ENCODE data around the gene TRAF3IP3.

The TRAF3IP3 gene

GRCh38 chr1:209752890-209753289 is 3.0 kb upstream of the TRAF3IP3 start:
- Histone ChIP-seq H3K36me3 (ENCODE audit: control insufficient read depth, insufficient read depth, low read length, severe bottlenecking) (no peaks in the 10 kb centered on the region), H3K4me1 (ENCODE audit: control insufficient read depth, insufficient read depth, low read length) (no peaks in the 10 kb centered on the region), H3K27me3 (replicated peaks; ENCODE audit: control insufficient read depth, insufficient read depth, low read length) (peaks cover 15% of the 10 kb centered on the region), H3K9ac (ENCODE audit: low read length) (no peak overlapping the region), H3K9me3 (ENCODE audit: control insufficient read depth, low read length) (no peaks in the 10 kb centered on the region), H3K4me3 (ENCODE audit: low read length) (no peak overlapping the region)
- DNase-seq (ENCODE audit: low read depth), result no peak

GRCh38 chr1:209755256-209755655 is 597 bp upstream of the TRAF3IP3 start:
- no peak for DNase-seq (ENCODE audit: low read depth)
- Histone ChIP-seq H3K4me1 (ENCODE audit: control insufficient read depth, insufficient read depth, low read length) (no peaks in the 10 kb centered on the region), H3K9me3 (ENCODE audit: control insufficient read depth, low read length) (no peaks in the 10 kb centered on the region), H3K36me3 (ENCODE audit: control insufficient read depth, insufficient read depth, low read length, severe bottlenecking) (no peaks in the 10 kb centered on the region), H3K27me3 (replicated peaks; ENCODE audit: control insufficient read depth, insufficient read depth, low read length) (peaks cover 15% of the 10 kb centered on the region), H3K4me3 (ENCODE audit: low read length) (no peak overlapping the region), H3K9ac (ENCODE audit: low read length) (no peak overlapping the region)

- no peak for DNase-seq (ENCODE audit: low read depth)
- Histone ChIP-seq H3K4me3 (ENCODE audit: low read length) (no peak overlapping the region), H3K4me1 (ENCODE audit: control insufficient read depth, insufficient read depth, low read length) (no peaks in the 10 kb centered on the region), H3K9ac (ENCODE audit: low read length) (no peak overlapping the region), H3K9me3 (ENCODE audit: control insufficient read depth, low read length) (no peaks in the 10 kb centered on the region), H3K27me3 (replicated peaks; ENCODE audit: control insufficient read depth, insufficient read depth, low read length) (peaks cover 15% of the 10 kb centered on the region), H3K36me3 (ENCODE audit: control insufficient read depth, insufficient read depth, low read length, severe bottlenecking) (no peaks in the 10 kb centered on the region)
Observed at GRCh38 chr1:209756615-209757445, 977 bp downstream of the TRAF3IP3 start.

- peaks cover 15% of the 10 kb centered on the region for H3K27me3 ChIP-seq (replicated peaks; ENCODE audit: control insufficient read depth, insufficient read depth, low read length)
- no peaks in the 10 kb centered on the region for H3K36me3 ChIP-seq (ENCODE audit: control insufficient read depth, insufficient read depth, low read length, severe bottlenecking)
Observed at GRCh38 chr1:209758400-209758799, 2.5 kb downstream of the TRAF3IP3 start.

GRCh38 chr1:209759829-209760359 is 4.0 kb downstream of the TRAF3IP3 start:
- Histone ChIP-seq H3K9me3 (ENCODE audit: control insufficient read depth, low read length) (no peaks in the 10 kb centered on the region), H3K4me3 (ENCODE audit: low read length) (no peak overlapping the region), H3K4me1 (ENCODE audit: control insufficient read depth, insufficient read depth, low read length) (no peaks in the 10 kb centered on the region), H3K36me3 (ENCODE audit: control insufficient read depth, insufficient read depth, low read length, severe bottlenecking) (no peaks in the 10 kb centered on the region), H3K9ac (ENCODE audit: low read length) (no peak overlapping the region), H3K27me3 (replicated peaks; ENCODE audit: control insufficient read depth, insufficient read depth, low read length) (peaks cover 15% of the 10 kb centered on the region)
- DNase-seq (ENCODE audit: low read depth), result no peak

More at GRCh38 chr1:209758400-209758799, 2.5 kb downstream of the TRAF3IP3 start:
- H3K9me3 ChIP-seq (ENCODE audit: control insufficient read depth, low read length), result no peaks in the 10 kb centered on the region
- no peak overlapping the region for H3K4me3 ChIP-seq (ENCODE audit: low read length)
- H3K4me1 ChIP-seq (ENCODE audit: control insufficient read depth, insufficient read depth, low read length), result no peaks in the 10 kb centered on the region
- H3K9ac ChIP-seq (ENCODE audit: low read length), result no peak overlapping the region
- no peak for DNase-seq (ENCODE audit: low read depth)

GRCh38 chr1:209761011-209761635 is 5.3 kb downstream of the TRAF3IP3 start:
- Histone ChIP-seq H3K9me3 (ENCODE audit: control insufficient read depth, low read length) (no peaks in the 10 kb centered on the region), H3K27me3 (replicated peaks; ENCODE audit: control insufficient read depth, insufficient read depth, low read length) (peaks cover 13% of the 10 kb centered on the region), H3K4me3 (ENCODE audit: low read length) (no peak overlapping the region), H3K36me3 (ENCODE audit: control insufficient read depth, insufficient read depth, low read length, severe bottlenecking) (no peaks in the 10 kb centered on the region), H3K4me1 (ENCODE audit: control insufficient read depth, insufficient read depth, low read length) (no peaks in the 10 kb centered on the region), H3K9ac (ENCODE audit: low read length) (no peak overlapping the region)
- DNase-seq (ENCODE audit: low read depth), result peak; percentile 3

GRCh38 chr1:209766051-209766450 is 10.2 kb downstream of the TRAF3IP3 start:
- no peak for DNase-seq (ENCODE audit: low read depth)
- peaks cover 13% of the 10 kb centered on the region for H3K4me1 ChIP-seq (ENCODE audit: control insufficient read depth, insufficient read depth, low read length)
- no peaks in the 10 kb centered on the region for H3K9me3 ChIP-seq (ENCODE audit: control insufficient read depth, low read length)
- H3K36me3 ChIP-seq (ENCODE audit: control insufficient read depth, insufficient read depth, low read length, severe bottlenecking), result no peaks in the 10 kb centered on the region
- H3K9ac ChIP-seq (ENCODE audit: low read length), result no peak overlapping the region
- H3K4me3 ChIP-seq (ENCODE audit: low read length), result no peak overlapping the region
- H3K27me3 ChIP-seq (replicated peaks; ENCODE audit: control insufficient read depth, insufficient read depth, low read length), result no peaks in the 10 kb centered on the region

- no peaks in the 10 kb centered on the region for H3K36me3 ChIP-seq (ENCODE audit: control insufficient read depth, insufficient read depth, low read length, severe bottlenecking)
- no peak overlapping the region for H3K4me3 ChIP-seq (ENCODE audit: low read length)
- H3K27me3 ChIP-seq (replicated peaks; ENCODE audit: control insufficient read depth, insufficient read depth, low read length), result no peaks in the 10 kb centered on the region
- no peaks in the 10 kb centered on the region for H3K9me3 ChIP-seq (ENCODE audit: control insufficient read depth, low read length)
- peaks cover 13% of the 10 kb centered on the region for H3K4me1 ChIP-seq (ENCODE audit: control insufficient read depth, insufficient read depth, low read length)
- no peak for DNase-seq (ENCODE audit: low read depth)
- no peak overlapping the region for H3K9ac ChIP-seq (ENCODE audit: low read length)
Observed at GRCh38 chr1:209767096-209767495, 11.2 kb downstream of the TRAF3IP3 start.

- DNase-seq (ENCODE audit: low read depth), result no peak
- no peak overlapping the region for H3K4me3 ChIP-seq (ENCODE audit: low read length)
Observed at GRCh38 chr1:209767706-209768105, 11.9 kb downstream of the TRAF3IP3 start.

GRCh38 chr1:209768354-209768774 is 12.5 kb downstream of the TRAF3IP3 start:
- no peaks in the 10 kb centered on the region for H3K27me3 ChIP-seq (replicated peaks; ENCODE audit: control insufficient read depth, insufficient read depth, low read length)
- no peak for DNase-seq (ENCODE audit: low read depth)
- no peak overlapping the region for H3K9ac ChIP-seq (ENCODE audit: low read length)
- no peaks in the 10 kb centered on the region for H3K9me3 ChIP-seq (ENCODE audit: control insufficient read depth, low read length)
- H3K4me3 ChIP-seq (ENCODE audit: low read length), result no peak overlapping the region
- peaks cover 13% of the 10 kb centered on the region for H3K4me1 ChIP-seq (ENCODE audit: control insufficient read depth, insufficient read depth, low read length)
- no peaks in the 10 kb centered on the region for H3K36me3 ChIP-seq (ENCODE audit: control insufficient read depth, insufficient read depth, low read length, severe bottlenecking)

More at GRCh38 chr1:209767706-209768105, 11.9 kb downstream of the TRAF3IP3 start:
- H3K27me3 ChIP-seq (replicated peaks; ENCODE audit: control insufficient read depth, insufficient read depth, low read length), result no peaks in the 10 kb centered on the region
- H3K9ac ChIP-seq (ENCODE audit: low read length), result no peak overlapping the region
- peaks cover 13% of the 10 kb centered on the region for H3K4me1 ChIP-seq (ENCODE audit: control insufficient read depth, insufficient read depth, low read length)
- no peaks in the 10 kb centered on the region for H3K36me3 ChIP-seq (ENCODE audit: control insufficient read depth, insufficient read depth, low read length, severe bottlenecking)
- no peaks in the 10 kb centered on the region for H3K9me3 ChIP-seq (ENCODE audit: control insufficient read depth, low read length)

- Histone ChIP-seq H3K36me3 (ENCODE audit: control insufficient read depth, insufficient read depth, low read length, severe bottlenecking) (no peaks in the 10 kb centered on the region), H3K4me1 (ENCODE audit: control insufficient read depth, insufficient read depth, low read length) (peaks cover 13% of the 10 kb centered on the region), H3K4me3 (ENCODE audit: low read length) (peak overlapping the region; percentile 16), H3K9ac (ENCODE audit: low read length) (peak overlapping the region; percentile 10), H3K9me3 (ENCODE audit: control insufficient read depth, low read length) (no peaks in the 10 kb centered on the region), H3K27me3 (replicated peaks; ENCODE audit: control insufficient read depth, insufficient read depth, low read length) (no peaks in the 10 kb centered on the region)
- peak; percentile 53 for DNase-seq (ENCODE audit: low read depth)
Observed at GRCh38 chr1:209769171-209769904, 13.5 kb downstream of the TRAF3IP3 start.
